Liver (tissue), 2 donors: ENCODE data around the gene SLC2A4.

Source experiments
- JUND ChIP-seq, 2 donors: IDR thresholded peaks; 2 replicates each; pipeline ENCODE4 v1.6.1; 2016; ENCODE audit warnings: antibody characterized with exemption in 2 of 2
- TF ChIP-seq, protein P1 (sequence below): IDR thresholded peaks from 2 replicates; pipeline ENCODE4 v1.6.1; 2016; ENCODE audit warnings: antibody characterized with exemption, mild to moderate bottlenecking
- TF ChIP-seq, protein P2 (sequence below): IDR thresholded peaks from 2 replicates; pipeline ENCODE4 v1.6.1; 2016; ENCODE audit warnings: antibody characterized with exemption
- donor health status: healthy.

DNA sequence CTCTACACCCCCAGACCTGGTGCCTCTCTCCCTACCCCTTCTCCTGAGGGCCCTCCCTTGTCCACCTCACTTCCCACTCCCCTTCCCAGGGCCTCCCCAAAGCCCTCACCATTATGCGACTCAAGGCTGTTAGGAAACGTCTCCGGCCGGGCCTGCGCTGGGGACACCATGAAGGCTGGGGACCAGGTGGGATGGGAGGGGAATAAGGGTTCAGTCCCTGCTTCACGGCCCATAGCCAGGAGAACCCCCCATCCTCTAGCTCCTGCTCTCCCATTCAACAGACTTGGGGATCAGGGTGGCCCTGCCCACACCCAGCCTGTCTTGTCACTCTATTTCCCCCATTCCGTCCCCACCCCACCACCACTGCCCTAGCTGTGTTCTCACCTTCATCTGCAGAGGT is 45.5 kb downstream of the SLC2A4 start:
- TF ChIP-seq, protein P1, sequence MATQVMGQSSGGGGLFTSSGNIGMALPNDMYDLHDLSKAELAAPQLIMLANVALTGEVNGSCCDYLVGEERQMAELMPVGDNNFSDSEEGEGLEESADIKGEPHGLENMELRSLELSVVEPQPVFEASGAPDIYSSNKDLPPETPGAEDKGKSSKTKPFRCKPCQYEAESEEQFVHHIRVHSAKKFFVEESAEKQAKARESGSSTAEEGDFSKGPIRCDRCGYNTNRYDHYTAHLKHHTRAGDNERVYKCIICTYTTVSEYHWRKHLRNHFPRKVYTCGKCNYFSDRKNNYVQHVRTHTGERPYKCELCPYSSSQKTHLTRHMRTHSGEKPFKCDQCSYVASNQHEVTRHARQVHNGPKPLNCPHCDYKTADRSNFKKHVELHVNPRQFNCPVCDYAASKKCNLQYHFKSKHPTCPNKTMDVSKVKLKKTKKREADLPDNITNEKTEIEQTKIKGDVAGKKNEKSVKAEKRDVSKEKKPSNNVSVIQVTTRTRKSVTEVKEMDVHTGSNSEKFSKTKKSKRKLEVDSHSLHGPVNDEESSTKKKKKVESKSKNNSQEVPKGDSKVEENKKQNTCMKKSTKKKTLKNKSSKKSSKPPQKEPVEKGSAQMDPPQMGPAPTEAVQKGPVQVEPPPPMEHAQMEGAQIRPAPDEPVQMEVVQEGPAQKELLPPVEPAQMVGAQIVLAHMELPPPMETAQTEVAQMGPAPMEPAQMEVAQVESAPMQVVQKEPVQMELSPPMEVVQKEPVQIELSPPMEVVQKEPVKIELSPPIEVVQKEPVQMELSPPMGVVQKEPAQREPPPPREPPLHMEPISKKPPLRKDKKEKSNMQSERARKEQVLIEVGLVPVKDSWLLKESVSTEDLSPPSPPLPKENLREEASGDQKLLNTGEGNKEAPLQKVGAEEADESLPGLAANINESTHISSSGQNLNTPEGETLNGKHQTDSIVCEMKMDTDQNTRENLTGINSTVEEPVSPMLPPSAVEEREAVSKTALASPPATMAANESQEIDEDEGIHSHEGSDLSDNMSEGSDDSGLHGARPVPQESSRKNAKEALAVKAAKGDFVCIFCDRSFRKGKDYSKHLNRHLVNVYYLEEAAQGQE: no peak
- TF ChIP-seq, protein P2, sequence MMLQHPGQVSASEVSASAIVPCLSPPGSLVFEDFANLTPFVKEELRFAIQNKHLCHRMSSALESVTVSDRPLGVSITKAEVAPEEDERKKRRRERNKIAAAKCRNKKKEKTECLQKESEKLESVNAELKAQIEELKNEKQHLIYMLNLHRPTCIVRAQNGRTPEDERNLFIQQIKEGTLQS: no peak
- TF ChIP-seq JUND (IDR thresholded peaks at IDR 0.05): no peak
